GM12875 (cell line): Measurements from ENCODE around the gene SAFB.
"Not testable (repeated sequence)": the region's sequence is repeated elsewhere in the genome, so short reads cannot be mapped to it uniquely, and the experiment has no call there.

Experiments
- H3K4me3 ChIP-seq: one replicate; pipeline ENCODE4 v1.5.1; 2011; ENCODE audit warnings: low read depth, low read length, control low read depth
- CTCF ChIP-seq: IDR thresholded peaks from 2 replicates; pipeline ENCODE4 v1.5.1; 2011; ENCODE audit warnings: low read depth, mild to moderate bottlenecking, control low read depth, inconsistent platforms, low read length, moderate library complexity, borderline replicate concordance; ENCODE audit not compliant: insufficient read depth

SAFB gene

GRCh38 chr19:5595745-5596144 lies 27.1 kb upstream of the SAFB start:
- no peak for TF ChIP-seq CTCF
- no peak overlapping the region for H3K4me3 ChIP-seq

GRCh38 chr19:5600797-5601196 lies 22.1 kb upstream of the SAFB start:
- TF ChIP-seq CTCF, result no peak

GRCh38 chr19:5603626-5604025 lies 19.3 kb upstream of the SAFB start:
- no peak overlapping the region for H3K4me3 ChIP-seq
- no peak for TF ChIP-seq CTCF

More at GRCh38 chr19:5600797-5601196, 22.1 kb upstream of the SAFB start:
- no peak overlapping the region for H3K4me3 ChIP-seq

GRCh38 chr19:5605362-5605761 lies 17.5 kb upstream of the SAFB start:
- no peak for TF ChIP-seq CTCF
- H3K4me3 ChIP-seq, result no peak overlapping the region

- TF ChIP-seq CTCF, result no peak
- no peak overlapping the region for H3K4me3 ChIP-seq
Observed at GRCh38 chr19:5607318-5608275, 15.3 kb upstream of the SAFB start.

GRCh38 chr19:5608291-5608690 lies 14.6 kb upstream of the SAFB start:
- TF ChIP-seq CTCF, result no peak
- no peak overlapping the region for H3K4me3 ChIP-seq

- not testable (repeated sequence) for H3K4me3 ChIP-seq
Observed at GRCh38 chr19:5608766-5609165, 14.1 kb upstream of the SAFB start.
